Caki2 (cell line): ENCODE data around the gene MMD2. TPM values are rescaled to one million over a fixed set of nuclear protein-coding genes. Genes with fewer than 3 reads are reported as not detected.

ENCODE experiments used
- DNase-seq: peaks from one replicate; pipeline ENCODE4 v3.0.0-alpha.2; 2015; ENCODE audit warnings: low read depth
- in situ Hi-C: cut with HindIII; loops from 2 replicates; pipeline ENCODE4 v1.10.0; 2016; ENCODE audit warnings: low sequenced_read_pairs, low pct_unique_long_range_greater_than_20kb, mixed read lengths
- total RNA-seq: library from RNA; depleted of rRNA; stranded (reverse); fragments of >200 nt; shearing (Covaris generic); gene quantifications from 2 replicates; pipeline ENCODE4 v1.2.3, GENCODE V29; 2014; ENCODE audit warnings: low replicate concordance; rRNA removed

MMD2 gene
- total RNA-seq, 1 experiment from 2014 or later: not detected

- in situ Hi-C loops: no loop called here
- DNase-seq: no peak
Measured at GRCh38 chr7:4856336-4857057, 102.5 kb downstream of the MMD2 start.

Other genes starting within 250 kb of the MMD2 start
- 20.2 and 29.8 TPM in 2 replicates for gene AP5Z1, start 183.6 kb downstream of the MMD2 start, total RNA-seq
- not detected in 2 replicates for gene PAPOLB, start 97.2 kb downstream of the MMD2 start, total RNA-seq
- 2.2 TPM in 1 of 2 replicates, not detected in the other for gene RADIL, start 75.5 kb downstream of the MMD2 start, total RNA-seq
- gene RBAK, start 86.7 kb upstream of the MMD2 start, total RNA-seq: 1.0 and 2.4 TPM in 2 replicates
- gene WIPI2, start 231.0 kb upstream of the MMD2 start, total RNA-seq: 80.4 and 83.1 TPM in 2 replicates